ENCODE data around the gene NDP.
A peak's percentile ranks its signal among the peaks of the same experiment; 100 is the strongest.

The NDP gene

GRCh38 chrX:43969504-43970501, 3.4 kb downstream of the NDP start:
- H3K4me1 ChIP-seq (ENCODE audit: control insufficient read depth, insufficient read depth, low read length) = peaks cover 30% of the 10 kb centered on the region
- H3K9ac ChIP-seq (ENCODE audit: low read depth, low read length) = peak overlapping the region; percentile 71
- peak overlapping the region; percentile 48 for H3K4me2 ChIP-seq (ENCODE audit: low read length)
- H3K27me3 ChIP-seq (ENCODE audit: control insufficient read depth, insufficient read depth, low read length) = no peaks in the 10 kb centered on the region
- no peaks in the 10 kb centered on the region for H3K9me3 ChIP-seq (replicated peaks; ENCODE audit: low read length)
- peak overlapping the region; percentile 28 for H3K4me3 ChIP-seq (ENCODE audit: low read length)
- H3K36me3 ChIP-seq (ENCODE audit: insufficient read depth, low read length) = no peaks in the 10 kb centered on the region

GRCh38 chrX:43968359-43968781, 4.8 kb downstream of the NDP start:
- no peak overlapping the region for H3K9ac ChIP-seq (ENCODE audit: low read depth, low read length)
- H3K36me3 ChIP-seq (ENCODE audit: insufficient read depth, low read length) = no peaks in the 10 kb centered on the region
- no peak overlapping the region for H3K4me2 ChIP-seq (ENCODE audit: low read length)
- no peaks in the 10 kb centered on the region for H3K9me3 ChIP-seq (replicated peaks; ENCODE audit: low read length)
- H3K4me1 ChIP-seq (ENCODE audit: control insufficient read depth, insufficient read depth, low read length) = peaks cover 27% of the 10 kb centered on the region
- H3K4me3 ChIP-seq (ENCODE audit: low read length) = no peak overlapping the region
- H3K27me3 ChIP-seq (ENCODE audit: control insufficient read depth, insufficient read depth, low read length) = no peaks in the 10 kb centered on the region

GRCh38 chrX:43964936-43965335, 8.3 kb downstream of the NDP start:
- no peak overlapping the region for H3K4me2 ChIP-seq (ENCODE audit: low read length)
- peaks cover 16% of the 10 kb centered on the region for H3K4me1 ChIP-seq (ENCODE audit: control insufficient read depth, insufficient read depth, low read length)
- no peaks in the 10 kb centered on the region for H3K36me3 ChIP-seq (ENCODE audit: insufficient read depth, low read length)
- no peak overlapping the region for H3K9ac ChIP-seq (ENCODE audit: low read depth, low read length)
- H3K27me3 ChIP-seq (ENCODE audit: control insufficient read depth, insufficient read depth, low read length) = no peaks in the 10 kb centered on the region
- no peak overlapping the region for H3K4me3 ChIP-seq (ENCODE audit: low read length)
- H3K9me3 ChIP-seq (replicated peaks; ENCODE audit: low read length) = no peaks in the 10 kb centered on the region

GRCh38 chrX:43963726-43964125, 9.5 kb downstream of the NDP start:
- Histone ChIP-seq H3K4me1 (ENCODE audit: control insufficient read depth, insufficient read depth, low read length) (peaks cover 7% of the 10 kb centered on the region), H3K36me3 (ENCODE audit: insufficient read depth, low read length) (no peaks in the 10 kb centered on the region)

GRCh38 chrX:43962636-43963035, 10.6 kb downstream of the NDP start:
- Histone ChIP-seq H3K9me3 (replicated peaks; ENCODE audit: low read length) (no peaks in the 10 kb centered on the region), H3K36me3 (ENCODE audit: insufficient read depth, low read length) (no peaks in the 10 kb centered on the region)

More at GRCh38 chrX:43963726-43964125, 9.5 kb downstream of the NDP start:
- Histone ChIP-seq H3K9ac (ENCODE audit: low read depth, low read length) (no peak overlapping the region), H3K4me2 (ENCODE audit: low read length) (no peak overlapping the region), H3K9me3 (replicated peaks; ENCODE audit: low read length) (no peaks in the 10 kb centered on the region), H3K4me3 (ENCODE audit: low read length) (no peak overlapping the region), H3K27me3 (ENCODE audit: control insufficient read depth, insufficient read depth, low read length) (no peaks in the 10 kb centered on the region)

GRCh38 chrX:43961699-43962098, 11.5 kb downstream of the NDP start:
- H3K9me3 ChIP-seq (replicated peaks; ENCODE audit: low read length) = no peaks in the 10 kb centered on the region
- no peaks in the 10 kb centered on the region for H3K27me3 ChIP-seq (ENCODE audit: control insufficient read depth, insufficient read depth, low read length)
- H3K4me2 ChIP-seq (ENCODE audit: low read length) = no peak overlapping the region
- no peak overlapping the region for H3K4me3 ChIP-seq (ENCODE audit: low read length)
- no peaks in the 10 kb centered on the region for H3K36me3 ChIP-seq (ENCODE audit: insufficient read depth, low read length)
- H3K9ac ChIP-seq (ENCODE audit: low read depth, low read length) = no peak overlapping the region
- H3K4me1 ChIP-seq (ENCODE audit: control insufficient read depth, insufficient read depth, low read length) = no peaks in the 10 kb centered on the region

More at GRCh38 chrX:43962636-43963035, 10.6 kb downstream of the NDP start:
- no peaks in the 10 kb centered on the region for H3K4me1 ChIP-seq (ENCODE audit: control insufficient read depth, insufficient read depth, low read length)
- no peaks in the 10 kb centered on the region for H3K27me3 ChIP-seq (ENCODE audit: control insufficient read depth, insufficient read depth, low read length)
- no peak overlapping the region for H3K9ac ChIP-seq (ENCODE audit: low read depth, low read length)
- no peak overlapping the region for H3K4me2 ChIP-seq (ENCODE audit: low read length)
- H3K4me3 ChIP-seq (ENCODE audit: low read length) = no peak overlapping the region

- no peak overlapping the region for H3K9ac ChIP-seq (ENCODE audit: low read depth, low read length)
- H3K4me2 ChIP-seq (ENCODE audit: low read length) = no peak overlapping the region
- H3K4me3 ChIP-seq (ENCODE audit: low read length) = no peak overlapping the region
- no peaks in the 10 kb centered on the region for H3K36me3 ChIP-seq (ENCODE audit: insufficient read depth, low read length)
- no peaks in the 10 kb centered on the region for H3K9me3 ChIP-seq (replicated peaks; ENCODE audit: low read length)
- no peaks in the 10 kb centered on the region for H3K4me1 ChIP-seq (ENCODE audit: control insufficient read depth, insufficient read depth, low read length)
- no peaks in the 10 kb centered on the region for H3K27me3 ChIP-seq (ENCODE audit: control insufficient read depth, insufficient read depth, low read length)
Measured at GRCh38 chrX:43958529-43958928, 14.7 kb downstream of the NDP start.

GRCh38 chrX:43956034-43956433, 17.2 kb downstream of the NDP start:
- Histone ChIP-seq H3K4me3 (ENCODE audit: low read length) (no peak overlapping the region), H3K36me3 (ENCODE audit: insufficient read depth, low read length) (no peaks in the 10 kb centered on the region), H3K9ac (ENCODE audit: low read depth, low read length) (no peak overlapping the region), H3K27me3 (ENCODE audit: control insufficient read depth, insufficient read depth, low read length) (no peaks in the 10 kb centered on the region), H3K4me1 (ENCODE audit: control insufficient read depth, insufficient read depth, low read length) (no peaks in the 10 kb centered on the region), H3K4me2 (ENCODE audit: low read length) (no peak overlapping the region), H3K9me3 (replicated peaks; ENCODE audit: low read length) (no peaks in the 10 kb centered on the region)

GRCh38 chrX:43953218-43953617, 20.0 kb downstream of the NDP start:
- Histone ChIP-seq H3K4me3 (ENCODE audit: low read length) (no peak overlapping the region), H3K36me3 (ENCODE audit: insufficient read depth, low read length) (no peaks in the 10 kb centered on the region), H3K9me3 (replicated peaks; ENCODE audit: low read length) (no peaks in the 10 kb centered on the region), H3K27me3 (ENCODE audit: control insufficient read depth, insufficient read depth, low read length) (peaks cover 3% of the 10 kb centered on the region), H3K4me2 (ENCODE audit: low read length) (no peak overlapping the region), H3K4me1 (ENCODE audit: control insufficient read depth, insufficient read depth, low read length) (no peaks in the 10 kb centered on the region), H3K9ac (ENCODE audit: low read depth, low read length) (no peak overlapping the region)

GRCh38 chrX:43949669-43950068, 23.5 kb downstream of the NDP start:
- peaks cover 3% of the 10 kb centered on the region for H3K27me3 ChIP-seq (ENCODE audit: control insufficient read depth, insufficient read depth, low read length)
- H3K9me3 ChIP-seq (replicated peaks; ENCODE audit: low read length) = no peaks in the 10 kb centered on the region
- no peaks in the 10 kb centered on the region for H3K36me3 ChIP-seq (ENCODE audit: insufficient read depth, low read length)
- H3K9ac ChIP-seq (ENCODE audit: low read depth, low read length) = no peak overlapping the region
- peak overlapping the region; percentile 43 for H3K4me2 ChIP-seq (ENCODE audit: low read length)
- no peaks in the 10 kb centered on the region for H3K4me1 ChIP-seq (ENCODE audit: control insufficient read depth, insufficient read depth, low read length)
- H3K4me3 ChIP-seq (ENCODE audit: low read length) = no peak overlapping the region

- Histone ChIP-seq H3K4me2 (ENCODE audit: low read length) (no peak overlapping the region), H3K4me1 (ENCODE audit: control insufficient read depth, insufficient read depth, low read length) (peaks cover 9% of the 10 kb centered on the region), H3K9me3 (replicated peaks; ENCODE audit: low read length) (no peaks in the 10 kb centered on the region), H3K36me3 (ENCODE audit: insufficient read depth, low read length) (no peaks in the 10 kb centered on the region), H3K9ac (ENCODE audit: low read depth, low read length) (no peak overlapping the region), H3K4me3 (ENCODE audit: low read length) (no peak overlapping the region), H3K27me3 (ENCODE audit: control insufficient read depth, insufficient read depth, low read length) (peaks cover 5% of the 10 kb centered on the region)
Measured at GRCh38 chrX:43940816-43941474, 32.2 kb downstream of the NDP start.
